ENCODE data around the gene RABGAP1L.
"Not testable (repeated sequence)": the region's sequence is repeated elsewhere in the genome, so short reads cannot be mapped to it uniquely, and the experiment has no call there.

Gene RABGAP1L

DNA sequence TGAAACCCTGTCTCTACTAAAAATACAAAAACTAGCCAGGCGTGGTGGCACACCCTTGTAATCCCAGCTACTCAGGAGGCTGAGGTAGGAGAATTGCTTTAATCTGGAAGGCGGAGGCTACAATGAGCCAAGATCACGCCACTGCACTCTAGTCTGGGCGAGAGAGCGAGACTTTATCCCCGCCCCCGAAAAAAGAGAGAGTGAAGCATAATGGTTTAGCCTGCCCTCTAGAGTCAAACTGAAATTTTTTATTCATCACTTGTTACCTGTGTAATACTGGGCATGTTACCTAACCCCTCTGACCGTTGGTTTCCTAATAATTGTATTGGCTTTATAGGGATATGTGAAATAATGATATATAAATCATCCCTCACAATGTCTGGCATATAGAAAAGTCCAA, 307.3 kb downstream of the RABGAP1L start:
- no peak for DNase-seq

DNA sequence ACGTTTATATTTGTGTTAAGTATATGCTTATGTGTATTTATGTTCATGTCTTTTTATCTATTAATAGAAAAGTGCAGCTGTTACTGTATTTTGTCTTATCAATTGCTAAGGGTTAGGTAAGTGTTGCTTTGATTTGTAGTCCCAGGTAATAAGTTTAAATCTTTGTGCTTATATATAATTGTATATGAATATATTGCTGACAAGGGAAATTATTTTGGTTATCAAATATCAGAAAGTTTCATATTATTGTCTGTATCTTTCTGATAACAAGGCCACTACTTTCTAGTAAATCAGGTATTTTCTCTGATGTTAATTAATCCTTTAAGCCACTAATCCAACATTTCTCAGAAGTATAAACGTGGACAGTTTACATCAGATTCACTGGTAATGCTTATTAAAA, 309.7 kb downstream of the RABGAP1L start:
- DNase-seq, result no peak

DNA sequence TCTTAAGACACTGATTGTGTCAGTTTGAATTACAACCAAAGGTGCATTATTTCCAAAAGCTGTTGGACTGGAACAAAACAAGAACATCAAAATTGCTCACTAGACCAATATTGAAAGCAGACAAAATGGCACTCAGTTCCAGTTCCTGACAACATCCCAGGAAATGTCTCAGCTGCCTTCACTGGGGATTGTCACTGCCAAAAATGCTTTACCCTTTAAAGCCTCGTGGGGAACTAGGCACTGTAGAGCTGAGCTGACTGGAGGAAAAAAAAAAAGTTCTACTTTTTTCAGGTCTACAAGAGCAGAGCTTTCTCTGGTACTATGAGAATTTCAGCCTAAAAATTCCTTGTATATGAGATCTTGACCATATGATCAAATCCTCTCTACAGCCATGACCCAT, 310.4 kb downstream of the RABGAP1L start:
- DNase-seq, result no peak

- DNase-seq, result no peak
These were observed 320.0 kb downstream of the RABGAP1L start for GRCh38 chr1:174479281-174479680.

DNA sequence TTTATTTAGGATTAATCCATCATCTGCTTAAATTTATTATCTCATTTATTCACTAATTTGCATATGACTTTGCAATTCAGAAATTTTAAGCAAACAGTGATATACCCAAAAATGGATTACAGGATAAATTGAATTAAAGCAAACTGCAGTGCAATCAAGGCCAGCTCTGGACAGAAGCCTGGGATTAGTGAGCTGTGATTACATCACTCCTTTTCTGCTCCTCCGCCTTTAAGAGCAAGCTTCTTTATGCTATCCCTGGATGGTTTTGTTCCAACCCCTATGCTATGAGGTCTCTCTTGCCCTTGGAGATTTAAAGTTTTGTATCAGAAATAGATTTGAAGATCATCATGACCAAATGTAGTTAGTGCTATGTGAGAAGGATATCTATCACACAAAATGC, 321.0 kb downstream of the RABGAP1L start:
- DNase-seq, result no peak

- no peak for DNase-seq
These were observed 332.3 kb downstream of the RABGAP1L start for GRCh38 chr1:174491606-174492005.

- peak in 2 of 3 donors; percentile 2 to 6 for DNase-seq
These were observed 338.2 kb downstream of the RABGAP1L start for GRCh38 chr1:174497478-174497877.

- not testable (repeated sequence) for DNase-seq
These were observed 357.4 kb downstream of the RABGAP1L start for GRCh38 chr1:174516755-174517154.

GRCh38 chr1:174519844-174520243, 360.5 kb downstream of the RABGAP1L start:
- DNase-seq, result no peak

- no peak for DNase-seq
These were observed 372.4 kb downstream of the RABGAP1L start for GRCh38 chr1:174531751-174532150.

DNA sequence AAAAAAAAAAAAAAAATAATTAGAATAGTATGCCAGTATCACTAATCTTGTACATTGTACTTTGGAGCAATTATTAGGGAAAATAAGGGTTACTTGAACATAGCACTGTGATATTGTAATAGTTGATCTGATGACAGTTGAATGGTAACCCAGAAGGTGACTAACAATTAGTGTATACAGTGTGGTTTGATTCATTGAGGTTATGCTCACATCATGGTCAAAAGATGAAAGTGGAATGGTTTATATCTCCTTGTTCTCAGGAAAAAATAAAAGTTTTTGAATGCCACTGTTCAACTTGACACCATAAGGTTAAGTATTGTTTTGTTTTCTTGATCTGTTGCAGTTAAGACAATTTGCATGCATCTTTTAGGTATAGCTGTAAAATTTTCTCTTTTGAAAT, 375.5 kb downstream of the RABGAP1L start:
- DNase-seq, result no peak

DNA sequence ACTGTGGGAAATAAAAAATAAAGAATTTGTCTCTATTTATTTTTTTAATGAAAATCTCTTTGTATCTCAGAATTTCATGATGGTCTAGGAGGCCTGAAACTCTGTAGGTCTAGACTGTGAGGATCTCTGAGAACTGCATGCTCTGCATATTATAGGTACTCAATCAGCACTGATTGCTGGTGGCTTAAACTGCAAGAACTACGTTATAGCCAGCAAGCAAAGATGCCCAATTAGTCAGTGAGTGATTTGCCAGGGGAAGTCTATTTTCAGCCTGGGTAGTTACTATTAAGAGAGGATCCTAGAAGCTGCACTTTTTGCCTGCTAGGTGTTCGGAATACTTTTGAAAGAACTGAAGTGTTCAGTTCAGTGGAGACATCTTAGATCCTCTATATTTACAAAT, 375.9 kb downstream of the RABGAP1L start:
- DNase-seq, result no peak

- not testable (repeated sequence) for DNase-seq
These were observed 384.1 kb downstream of the RABGAP1L start for GRCh38 chr1:174543421-174543820.

- DNase-seq, result no peak
These were observed 391.0 kb downstream of the RABGAP1L start for GRCh38 chr1:174550296-174550695.

DNA sequence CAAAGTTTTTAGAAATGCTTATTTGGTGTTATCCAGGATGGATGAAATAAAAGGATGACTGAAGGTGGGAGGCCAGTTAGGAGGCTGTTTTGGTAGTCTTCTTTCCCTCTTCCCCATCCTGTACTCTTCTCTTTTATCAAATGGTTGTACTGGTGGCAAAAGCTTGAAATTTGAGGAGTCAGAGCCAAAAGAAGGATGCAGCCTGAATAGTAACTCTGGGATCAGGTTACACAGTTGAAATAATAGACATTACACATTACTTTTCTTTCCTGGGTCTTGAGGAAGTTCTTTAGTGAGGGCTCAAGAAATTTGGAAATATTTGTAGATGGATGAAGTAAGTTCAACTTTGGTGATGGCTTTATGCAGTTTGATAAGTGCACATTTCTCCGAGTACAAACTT, 397.1 kb downstream of the RABGAP1L start:
- no peak for DNase-seq

DNA sequence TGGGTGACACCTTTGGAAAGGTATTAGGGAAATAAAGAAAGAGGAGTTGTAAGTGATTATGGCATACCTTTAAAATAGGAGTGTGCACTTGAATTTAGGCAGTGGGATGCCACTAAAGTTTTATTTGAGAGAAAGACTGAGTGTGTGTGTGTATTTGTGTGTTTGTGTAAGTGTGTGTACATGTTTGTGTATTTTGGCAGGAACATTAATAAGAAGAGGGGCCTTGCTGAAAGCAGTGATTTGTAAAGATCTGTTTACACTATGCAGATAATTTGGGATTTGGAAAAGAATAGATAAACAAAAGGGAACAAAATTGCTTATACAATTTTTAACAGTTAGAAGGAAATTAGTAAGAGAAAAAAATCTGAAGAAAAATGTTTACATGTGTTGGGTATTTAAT, 409.2 kb downstream of the RABGAP1L start:
- DNase-seq, result no peak

- DNase-seq, result peak in 1 of 3 donors; percentile 14
These were observed 409.9 kb downstream of the RABGAP1L start for GRCh38 chr1:174569240-174569639.

DNA sequence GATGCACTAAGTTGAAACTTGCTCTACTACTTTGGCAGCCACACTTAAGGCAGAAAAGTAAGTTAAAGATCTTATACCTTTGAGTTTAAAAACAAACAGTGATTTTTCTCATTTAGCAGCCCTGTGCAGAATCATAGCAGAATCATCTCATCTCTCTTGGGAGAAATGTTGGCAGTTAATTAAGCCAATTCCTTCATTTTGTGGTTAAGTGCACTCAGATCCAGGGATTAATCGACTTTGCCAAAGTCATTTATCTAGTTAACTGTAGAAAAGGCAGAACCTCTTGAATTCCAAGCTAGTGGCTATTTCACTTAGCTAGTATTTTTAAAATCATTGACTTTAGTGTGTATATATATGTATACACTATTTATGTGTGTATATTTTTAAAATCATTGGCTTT, 413.5 kb downstream of the RABGAP1L start:
- DNase-seq, result no peak

DNA sequence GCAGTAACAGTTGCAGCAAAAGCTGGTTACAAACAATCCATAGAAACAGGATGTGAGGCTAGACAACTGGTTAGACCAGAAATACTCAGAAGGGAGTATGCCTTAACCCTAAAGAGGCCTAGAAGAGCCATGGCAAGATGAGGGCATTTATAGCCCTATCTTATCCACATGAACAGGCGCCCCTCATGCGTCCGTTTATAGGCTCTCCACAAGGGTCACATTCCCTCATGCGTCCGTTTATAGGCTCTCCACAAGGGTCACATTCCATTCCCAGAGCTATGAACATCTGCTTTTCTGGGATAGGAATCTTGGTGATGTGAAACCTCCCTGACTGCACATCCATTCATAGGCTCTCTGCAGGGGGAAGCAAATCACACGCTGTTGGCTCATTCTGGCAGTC, 416.8 kb downstream of the RABGAP1L start:
- DNase-seq, result not testable (repeated sequence)

DNA sequence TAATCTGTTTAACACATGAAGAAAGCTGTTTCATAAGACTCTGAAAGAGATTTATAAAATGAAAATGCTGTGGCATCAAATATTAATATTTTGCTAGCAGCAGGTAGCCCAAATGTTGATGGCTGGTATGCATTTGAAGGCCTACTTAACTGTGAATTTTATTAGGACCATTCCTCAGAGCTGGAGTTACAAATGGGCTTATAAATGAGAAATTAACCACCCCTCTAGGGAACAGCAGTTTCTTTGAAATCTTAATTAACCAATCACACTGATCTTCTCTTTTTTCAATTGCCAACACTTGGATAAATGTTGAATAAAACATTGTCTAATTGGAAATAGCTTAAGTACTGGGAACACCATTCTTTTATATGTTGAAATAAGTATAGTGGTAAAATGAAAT, 418.4 kb downstream of the RABGAP1L start:
- no peak for DNase-seq

- DNase-seq, result peak in 1 of 3 donors; percentile 8
These were observed 421.5 kb downstream of the RABGAP1L start for GRCh38 chr1:174580801-174581200.

DNA sequence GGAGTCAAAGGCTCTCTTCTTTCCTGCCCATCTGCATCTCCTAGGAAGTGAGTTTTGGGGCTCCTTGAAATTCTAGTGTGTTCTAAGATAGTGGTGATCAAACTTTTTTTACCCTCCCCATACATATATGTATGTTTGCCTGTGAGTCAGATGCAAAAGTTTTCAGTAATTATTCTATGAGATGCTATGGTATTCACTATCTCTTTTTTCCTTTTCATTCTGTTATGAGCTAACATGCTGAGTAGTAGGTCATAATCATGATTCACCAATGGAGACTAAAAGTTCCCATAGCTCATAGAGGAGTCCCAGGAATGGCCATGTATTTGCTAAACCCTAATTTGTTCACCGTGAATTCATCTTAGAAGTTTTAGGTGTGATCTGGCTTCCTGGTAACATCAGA, 424.0 kb downstream of the RABGAP1L start:
- DNase-seq, result no peak

GRCh38 chr1:174584071-174584470, 424.8 kb downstream of the RABGAP1L start:
- DNase-seq, result peak in 1 of 3 donors; percentile 25

GRCh38 chr1:174588618-174589017, 429.3 kb downstream of the RABGAP1L start:
- not testable (repeated sequence) for DNase-seq

DNA sequence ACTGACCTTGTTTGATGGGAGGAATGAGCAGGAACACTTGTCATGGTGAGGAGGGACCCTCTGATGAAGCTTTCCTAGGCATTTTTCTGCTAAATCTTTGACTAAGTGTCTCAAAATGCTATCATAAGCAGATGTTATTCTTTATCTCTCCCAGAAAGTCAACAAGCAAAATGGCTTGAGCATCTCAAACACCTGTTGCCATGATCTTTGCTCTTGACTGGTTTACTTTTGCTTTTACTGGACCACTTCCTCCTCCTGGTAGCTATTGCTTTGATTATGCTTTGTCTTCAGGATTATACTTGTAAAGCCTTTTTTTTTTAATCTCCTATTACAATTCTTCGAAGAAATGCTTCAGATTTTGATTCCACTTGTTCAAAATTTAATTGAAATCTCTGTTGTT, 445.9 kb downstream of the RABGAP1L start:
- DNase-seq, result no peak

- DNase-seq, result no peak
These were observed 447.2 kb downstream of the RABGAP1L start for GRCh38 chr1:174606471-174606870.

Measured in suppressor macrophage treated with lipopolysaccharide for 1 hour (primary cell).